ENCODE data around the gene TMEM18.

GRCh38 chr2:637804-638203, 39.4 kb downstream of the TMEM18 start:
- TF ChIP-seq EZH2 (IDR thresholded peaks at IDR 0.05; ENCODE audit: insufficient read depth, poor library complexity, severe bottlenecking) (no peak), EZH2phosphoT487 (IDR thresholded peaks at IDR 0.05; ENCODE audit: insufficient read depth, low read depth) (no peak)
